ENCODE measurements around the gene TTC12.

The TTC12 gene

GRCh38 chr11:113408887-113409286 lies 94.5 kb downstream of the TTC12 start:
- DNase-seq = no peak

- DNase-seq = no peak
Measured at GRCh38 chr11:113409526-113409925, 95.1 kb downstream of the TTC12 start.

- no peak for DNase-seq
Measured at GRCh38 chr11:113410414-113411135, 96.2 kb downstream of the TTC12 start.

GRCh38 chr11:113411536-113411935 lies 97.2 kb downstream of the TTC12 start:
- DNase-seq = no peak

GRCh38 chr11:113412675-113413074 lies 98.3 kb downstream of the TTC12 start:
- DNase-seq = no peak

- DNase-seq = no peak
Measured at GRCh38 chr11:113415343-113415742, 101.0 kb downstream of the TTC12 start.
